ENCODE measurements around the gene UBE2L3.
"Not testable (repeated sequence)": the region's sequence is repeated elsewhere in the genome, so short reads cannot be mapped to it uniquely, and the experiment has no call there.

The UBE2L3 gene

DNA sequence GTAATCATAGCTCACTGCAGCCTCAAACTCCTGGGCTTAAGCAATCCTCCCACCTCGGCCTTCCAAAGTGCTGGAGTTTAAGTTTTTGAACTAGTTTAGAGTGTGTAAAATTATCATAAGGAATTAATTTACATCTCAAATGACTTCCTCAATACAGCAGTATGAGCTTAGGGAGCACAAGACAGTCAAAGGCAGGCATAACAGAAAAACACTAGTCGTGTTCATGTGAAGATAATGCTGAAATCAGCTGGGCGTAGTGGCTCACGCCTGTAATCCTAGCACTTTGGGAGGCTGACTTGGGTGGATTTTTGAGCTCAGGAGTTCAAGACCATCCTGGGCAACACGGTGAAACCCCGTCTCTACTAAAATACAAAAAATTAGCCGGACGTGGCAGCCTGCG, 36.5 kb downstream of the UBE2L3 start:
- peak in 1 of 2 donors; percentile 27 for DNase-seq

DNA sequence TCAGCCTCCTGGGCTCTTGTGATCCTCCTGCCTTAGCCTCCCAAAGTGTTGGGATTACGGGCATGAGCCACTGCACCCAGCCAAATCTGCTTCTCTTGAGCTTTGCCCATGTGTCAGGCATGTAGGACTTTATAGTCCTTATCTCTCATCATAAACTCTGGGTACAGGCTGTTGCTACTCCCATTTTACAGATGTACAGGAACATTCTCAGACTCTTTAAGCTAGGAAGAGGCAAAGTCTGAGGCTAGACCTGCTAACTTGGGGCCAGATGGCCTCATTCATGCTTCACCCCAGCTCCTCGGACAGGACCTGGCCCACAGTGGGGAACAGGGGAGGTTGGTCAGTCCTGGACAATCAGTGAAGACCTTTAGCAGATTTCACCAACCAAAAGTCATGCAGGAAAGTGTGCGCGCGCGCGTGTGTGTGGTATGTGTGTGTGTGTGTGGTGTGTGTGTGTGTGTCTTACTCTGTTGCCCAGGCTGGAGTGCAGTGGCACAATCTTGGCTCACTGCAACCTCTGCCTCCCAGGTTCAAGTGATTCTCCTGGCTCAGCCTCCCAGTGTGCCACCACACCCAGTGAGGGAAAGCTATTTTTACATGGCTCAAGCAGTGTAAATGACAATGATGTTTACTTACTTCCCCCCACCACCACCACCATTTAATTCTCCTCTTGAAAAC, 38.5 kb downstream of the UBE2L3 start:
- DNase-seq = no peak

DNA sequence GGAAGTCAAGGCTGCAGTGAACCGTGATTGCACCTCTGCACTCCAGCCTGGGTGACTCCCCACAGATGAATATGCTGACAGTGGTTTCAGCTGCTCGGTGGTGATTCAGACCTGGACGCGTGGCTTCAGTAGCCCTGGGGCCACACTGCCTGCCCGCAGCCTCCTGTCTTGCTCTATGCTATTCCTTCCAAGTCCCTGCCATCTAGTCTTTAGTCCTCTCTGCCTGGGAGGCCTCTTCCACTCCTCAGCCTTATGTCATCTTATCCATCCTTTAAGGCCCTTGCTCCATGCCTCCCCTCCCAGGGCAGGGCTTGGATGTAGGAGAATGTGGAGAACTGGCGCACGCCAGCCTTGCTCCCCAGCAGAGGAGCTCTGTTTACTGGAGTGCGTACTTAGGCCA, 39.3 kb downstream of the UBE2L3 start:
- no peak for DNase-seq

DNA sequence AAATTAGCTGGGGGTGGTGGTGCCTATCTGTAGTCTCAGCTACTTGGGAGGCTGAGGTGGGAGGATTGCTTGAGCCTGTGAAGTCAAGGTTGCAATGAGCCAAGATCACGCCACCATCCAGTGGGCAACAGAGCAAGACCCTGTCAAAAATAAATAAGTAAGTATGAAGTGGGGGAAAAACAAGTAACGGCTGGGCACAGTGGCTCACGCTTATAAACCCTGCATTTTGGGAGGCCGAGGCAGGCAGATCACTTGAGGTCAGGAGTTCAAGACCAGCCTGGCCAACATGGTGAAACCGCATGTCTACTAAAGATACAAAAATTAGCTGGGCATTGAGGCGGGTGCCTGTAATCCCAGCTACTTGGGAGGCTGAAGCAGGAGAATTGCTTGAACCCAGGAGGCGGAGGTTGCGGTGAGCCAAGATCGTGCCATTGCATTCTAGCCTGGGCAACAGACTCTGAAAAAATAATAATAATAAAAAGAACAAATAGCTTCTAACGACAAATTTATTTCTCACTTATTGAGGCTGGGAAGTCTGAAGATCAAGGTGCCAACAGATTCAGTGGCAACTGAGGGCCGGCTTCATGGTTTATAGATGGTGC, 42.1 kb downstream of the UBE2L3 start:
- DNase-seq = not testable (repeated sequence)

DNA sequence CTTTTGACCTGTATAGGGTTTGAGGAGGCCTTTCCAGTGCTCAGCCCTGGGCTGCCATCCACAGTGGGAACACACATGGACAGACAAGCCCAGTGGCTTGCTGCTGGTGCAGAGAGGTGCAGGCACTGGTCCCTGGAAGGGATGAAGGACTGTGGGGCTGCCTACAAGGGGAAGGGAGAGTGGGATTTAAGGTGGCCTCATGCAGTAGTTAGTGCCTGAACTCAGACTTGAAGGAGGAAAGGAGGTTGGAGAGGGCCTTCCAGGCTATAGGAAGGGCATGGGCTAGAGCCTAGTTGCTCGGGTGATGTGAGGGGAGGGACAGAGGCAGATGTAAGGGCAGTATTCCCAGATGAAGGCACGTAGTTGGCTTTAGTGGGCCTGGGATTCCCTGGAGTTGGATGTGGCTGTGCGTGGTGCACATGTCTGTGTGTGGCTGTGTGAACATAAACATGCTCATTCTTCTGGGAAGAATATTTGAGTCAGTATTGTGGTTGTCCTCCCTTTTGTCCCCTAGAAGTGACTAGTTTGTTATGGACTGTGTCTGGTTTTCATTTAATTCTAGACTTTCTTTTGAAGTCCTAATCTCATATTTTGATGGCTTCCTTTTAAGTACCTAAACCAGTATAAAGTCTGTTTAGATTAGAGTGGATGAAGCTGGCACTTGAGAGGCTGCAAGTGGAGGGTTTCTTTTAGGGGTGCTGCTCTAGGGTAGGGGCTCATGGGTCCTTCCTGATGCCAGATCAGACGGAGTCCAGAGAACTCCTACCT, 43.9 kb downstream of the UBE2L3 start:
- DNase-seq = no peak

DNA sequence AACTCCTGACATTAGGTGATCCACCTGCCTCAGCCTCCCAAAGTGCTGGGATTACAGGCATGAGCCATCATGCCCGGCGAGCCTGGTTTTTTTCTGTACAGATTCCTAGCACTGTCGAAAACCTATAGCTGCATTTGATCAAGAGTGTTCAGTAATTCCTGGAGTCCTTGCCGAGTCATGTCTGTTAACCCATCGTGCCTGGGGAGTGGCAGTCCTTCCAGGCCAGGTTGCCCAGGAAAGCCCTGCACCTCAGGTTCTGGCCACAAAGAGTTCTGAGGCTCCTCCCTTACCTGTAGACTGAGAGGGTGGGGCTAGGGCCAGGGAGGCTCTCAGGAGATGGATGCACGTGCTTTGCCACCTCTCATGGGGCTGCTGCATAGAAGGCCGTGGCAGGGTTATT, 45.3 kb downstream of the UBE2L3 start:
- no peak for DNase-seq

DNA sequence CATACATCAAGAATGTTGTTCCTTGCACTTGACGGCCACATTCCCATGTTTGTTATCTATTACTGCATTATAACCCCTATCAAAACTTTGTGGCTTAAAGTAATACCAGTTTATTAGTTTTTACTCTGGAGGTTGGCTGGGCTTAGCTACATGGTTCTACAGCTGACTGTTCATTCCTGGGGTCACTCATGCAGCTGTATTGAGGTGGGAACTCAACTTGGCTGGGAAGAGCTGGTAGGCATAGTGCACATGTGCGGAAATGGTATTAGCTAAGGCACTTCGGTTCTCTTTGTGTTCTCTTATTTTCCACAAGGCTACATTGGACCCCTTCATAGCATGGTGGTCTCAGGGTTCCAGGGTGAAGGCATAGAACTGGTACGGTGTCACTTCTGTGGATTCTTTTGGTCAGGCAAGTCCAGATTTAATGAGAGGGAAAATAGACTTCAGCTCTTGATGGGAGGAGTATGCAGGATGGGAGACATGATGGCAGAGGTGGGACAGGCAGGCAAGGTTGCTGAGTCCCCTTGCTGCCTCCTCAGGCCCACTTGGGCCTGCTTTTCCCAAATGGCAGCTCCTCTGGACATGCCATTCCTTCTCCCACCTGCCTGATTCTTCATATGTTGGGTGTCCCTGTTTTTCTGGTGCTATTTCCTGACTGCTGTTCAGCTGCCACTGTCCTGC, 46.2 kb downstream of the UBE2L3 start:
- no peak for DNase-seq

DNA sequence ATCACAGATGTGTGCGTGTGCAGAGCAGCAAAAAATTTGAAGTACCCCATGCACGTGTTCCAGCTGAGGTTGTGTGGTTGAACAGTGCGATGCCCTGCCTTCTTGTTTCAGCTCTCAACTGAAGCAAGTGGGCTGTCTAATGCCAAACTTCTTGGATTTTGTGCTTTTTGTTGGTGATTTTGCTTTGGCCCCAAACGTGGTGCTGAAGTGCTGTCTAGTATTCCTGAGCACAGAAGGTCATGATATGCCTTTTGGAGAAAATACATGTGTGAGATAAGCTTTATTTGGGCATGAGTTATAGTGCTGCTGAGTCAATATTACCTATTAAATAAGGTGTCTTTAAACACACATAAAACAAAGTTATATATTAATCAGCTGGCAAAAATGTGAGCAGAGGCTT, 48.2 kb downstream of the UBE2L3 start:
- no peak for DNase-seq

DNA sequence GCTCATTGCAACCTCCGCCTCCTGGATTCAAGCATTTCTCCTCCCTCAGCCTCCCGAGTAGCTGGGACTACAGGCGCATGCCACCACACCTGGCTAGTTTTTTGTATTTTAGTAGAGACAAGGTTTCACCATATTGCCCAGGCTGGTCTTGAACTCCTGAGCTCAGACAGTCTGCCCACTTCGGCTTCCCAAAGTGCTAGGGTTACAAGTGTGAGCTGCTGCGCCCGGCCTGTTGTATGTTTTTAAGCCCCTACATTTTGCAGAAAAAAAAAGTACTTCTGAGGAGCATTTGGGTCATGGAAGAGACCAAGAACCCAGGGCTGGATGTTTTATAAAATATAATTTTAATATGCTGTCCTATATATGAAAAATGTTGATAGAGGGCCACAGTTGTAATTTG, 49.8 kb downstream of the UBE2L3 start:
- DNase-seq = not testable (repeated sequence)

DNA sequence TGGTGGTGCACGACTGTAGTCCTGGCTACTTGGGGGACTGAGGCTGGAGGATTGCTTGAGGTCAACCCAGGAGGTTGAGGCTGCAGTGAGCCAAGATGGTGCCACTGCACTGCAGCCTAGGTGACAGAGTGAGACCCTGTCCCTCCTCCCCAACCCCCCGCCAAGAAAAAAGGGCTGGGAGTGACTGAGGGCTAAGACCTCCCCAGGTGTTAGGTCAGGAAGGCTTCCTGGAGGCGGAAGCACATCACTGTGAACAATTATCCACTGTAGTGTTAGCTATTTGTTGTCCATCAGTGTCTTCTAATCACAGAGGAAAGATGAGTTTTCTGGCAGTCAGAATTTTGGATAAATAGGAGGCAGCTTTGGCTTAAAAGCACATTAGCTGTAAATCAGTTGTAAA, 53.5 kb downstream of the UBE2L3 start:
- no peak for DNase-seq

DNA sequence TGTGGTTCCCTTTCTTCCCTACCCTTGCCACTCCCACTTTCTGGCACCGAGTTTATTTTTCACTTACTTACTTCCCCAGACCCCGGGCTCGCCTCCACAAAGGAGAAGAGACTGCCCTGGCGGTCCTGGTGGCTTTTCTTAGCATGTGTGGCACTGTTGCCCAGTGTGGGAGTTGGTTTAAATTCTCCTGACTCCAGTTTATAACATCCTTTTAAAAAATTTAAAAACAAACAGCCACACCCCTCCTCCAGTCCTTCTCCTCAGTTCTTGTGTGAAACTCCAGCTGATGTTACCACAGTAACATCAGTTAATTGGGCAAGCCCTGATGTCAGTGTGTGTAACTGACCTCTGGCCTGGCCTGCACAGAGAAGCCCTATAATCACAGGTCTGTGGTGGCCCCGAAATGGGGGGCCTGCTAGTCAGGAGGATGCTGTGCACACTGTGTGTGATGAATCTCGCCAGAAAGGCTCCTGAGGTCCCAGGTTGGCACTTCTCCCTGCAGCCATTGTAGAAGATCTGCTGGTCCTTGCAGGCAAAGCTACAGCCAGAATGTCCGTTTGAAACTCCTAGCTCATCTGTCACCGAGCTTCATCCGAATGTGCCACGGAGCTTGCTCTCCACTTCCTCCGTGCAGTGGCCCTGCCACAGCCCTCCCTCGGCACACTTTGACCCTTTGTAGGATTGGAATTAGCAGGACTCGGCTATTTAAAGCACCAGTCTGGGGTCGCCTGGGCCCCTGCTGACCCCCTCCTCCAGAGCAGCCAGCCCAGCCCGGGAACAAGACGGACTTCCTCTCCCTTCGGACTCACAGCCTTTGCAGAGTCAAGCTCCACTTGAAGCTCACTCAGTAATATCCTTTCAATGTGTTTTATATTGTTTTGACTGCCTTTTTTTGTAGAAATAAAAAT, 54.8 kb downstream of the UBE2L3 start:
- DNase-seq = peak; percentile 88 to 90

DNA sequence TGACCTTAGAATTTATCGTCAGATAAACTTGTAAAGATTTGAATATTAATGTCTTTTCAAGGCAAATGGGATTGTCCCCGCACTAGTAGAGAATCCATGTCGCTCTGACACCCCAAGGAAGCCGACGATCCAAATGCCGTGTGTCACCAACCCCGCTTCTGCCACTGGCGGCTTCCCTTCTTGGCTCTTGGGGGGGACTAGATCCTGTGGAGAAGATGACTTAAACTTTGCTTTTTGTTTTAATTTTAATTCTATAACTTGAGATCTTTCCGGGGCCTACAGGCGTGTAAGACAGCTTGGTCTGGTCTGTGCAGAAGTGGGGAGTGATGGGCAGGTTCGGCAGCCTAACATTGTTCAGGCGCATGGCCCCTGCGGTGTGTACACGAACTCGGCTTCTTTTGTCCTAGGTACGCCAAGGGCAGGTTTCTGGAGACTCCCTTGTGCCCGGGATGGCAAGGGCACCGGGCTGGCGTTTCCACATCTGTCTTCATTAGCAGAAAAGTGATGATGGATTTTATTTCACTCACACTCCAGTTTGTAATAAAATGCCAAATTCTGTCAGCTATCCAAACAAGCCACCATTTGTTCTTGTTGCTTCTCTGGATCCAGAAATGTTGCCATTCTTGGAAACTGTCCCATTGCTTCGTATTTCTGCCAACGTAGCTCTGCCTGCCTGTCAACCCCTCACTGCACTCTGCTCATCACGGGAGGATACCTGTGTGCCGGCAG, 55.6 kb downstream of the UBE2L3 start:
- no peak for DNase-seq

DNA sequence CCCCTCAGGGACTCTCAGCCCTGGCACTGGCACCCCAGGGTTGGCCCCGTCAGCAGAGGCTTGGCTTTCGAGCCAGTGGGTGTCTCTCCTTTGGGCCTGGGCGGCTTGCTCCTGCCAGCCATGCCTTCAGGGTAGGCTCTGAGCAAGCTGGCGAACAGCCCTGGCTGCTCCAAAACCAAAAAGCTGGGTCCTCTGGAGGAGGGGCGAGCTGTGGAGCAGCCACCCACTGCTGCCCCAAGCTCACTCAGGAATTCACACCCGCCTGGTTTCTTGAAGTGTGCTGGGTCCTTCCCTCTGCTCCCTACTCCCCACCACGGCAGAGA, 56.1 kb downstream of the UBE2L3 start:
- no peak for DNase-seq

DNA sequence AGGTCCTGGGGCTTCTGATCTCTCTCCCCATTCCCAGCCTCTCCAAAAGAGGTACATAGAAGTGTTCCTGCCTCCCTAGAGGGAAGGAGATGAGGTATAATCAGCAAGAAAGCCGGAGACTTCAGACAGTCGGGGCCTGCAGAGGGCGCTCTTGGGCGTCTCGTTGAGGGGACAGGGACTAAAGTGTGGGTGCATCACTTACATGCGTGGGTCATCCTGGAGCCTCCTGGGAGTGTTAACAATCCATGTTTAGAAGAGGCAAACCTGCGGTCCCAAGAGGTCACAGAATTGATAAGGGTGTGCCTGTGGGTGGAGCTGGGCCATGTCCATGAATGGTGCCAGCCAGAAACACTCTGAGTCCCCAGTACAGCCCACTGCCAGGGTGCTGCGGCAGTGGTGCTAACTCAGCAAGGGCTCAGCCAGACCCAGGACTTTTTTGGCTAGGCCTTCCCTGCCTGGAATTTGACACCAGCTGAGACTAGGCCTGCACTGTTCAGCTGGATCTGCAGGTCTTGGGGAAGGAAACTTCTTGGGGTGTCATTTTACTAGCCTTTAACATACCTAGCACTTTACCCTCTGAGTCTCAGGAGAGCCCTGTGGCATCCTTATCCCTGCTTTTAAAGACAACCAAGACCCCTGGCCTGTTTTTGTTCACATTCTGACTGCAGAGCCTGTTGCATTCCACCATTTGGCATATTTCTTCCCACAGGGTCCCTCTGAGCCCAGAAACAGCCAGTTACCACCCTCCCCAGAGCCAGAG, 56.8 kb downstream of the UBE2L3 start:
- DNase-seq = peak in 1 of 2 donors; percentile 35

DNA sequence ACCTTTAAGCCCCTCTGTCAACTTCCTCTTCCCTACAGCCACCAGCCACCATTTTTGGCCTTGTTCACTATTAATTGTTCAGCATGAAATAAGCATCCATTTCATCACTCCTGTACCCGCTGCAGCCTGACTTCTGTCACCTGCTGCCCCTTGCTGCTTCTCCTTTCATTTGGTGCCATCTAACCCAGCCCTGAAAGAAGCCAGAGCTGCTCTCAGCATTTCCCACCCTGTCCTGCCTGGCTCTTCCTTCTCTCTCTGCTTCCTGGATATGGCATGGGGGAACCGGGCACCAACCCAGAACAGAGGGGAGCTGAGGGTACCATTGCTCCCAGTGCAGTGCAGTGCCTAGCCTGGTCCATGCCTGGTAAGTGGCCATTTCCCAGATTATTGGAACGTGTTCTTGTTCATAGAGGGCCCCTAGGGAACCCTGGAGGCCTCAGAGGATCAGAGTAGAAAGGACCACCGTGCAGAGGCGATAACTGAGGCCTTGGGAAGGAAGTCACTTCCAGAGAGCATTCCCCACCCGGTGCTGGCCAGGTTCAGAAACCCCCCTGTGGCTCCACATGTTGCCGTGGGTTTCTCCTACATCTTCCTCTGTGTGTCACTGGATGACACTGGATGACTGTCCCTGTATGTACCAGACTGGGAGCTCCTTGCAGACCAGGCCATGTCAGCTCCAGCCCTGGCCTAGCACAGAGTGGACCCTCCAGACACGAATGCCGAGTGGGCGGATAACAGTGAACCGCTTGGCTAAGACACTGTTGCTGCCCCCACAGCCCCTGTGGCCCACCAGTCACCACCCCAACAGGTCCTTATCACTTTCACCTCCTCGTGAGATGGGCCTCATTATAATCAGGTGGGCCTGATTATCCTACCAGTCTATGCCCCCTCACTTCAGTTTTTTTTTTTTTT, 57.6 kb downstream of the UBE2L3 start:
- DNase-seq = peak in 1 of 2 donors; percentile 24

DNA sequence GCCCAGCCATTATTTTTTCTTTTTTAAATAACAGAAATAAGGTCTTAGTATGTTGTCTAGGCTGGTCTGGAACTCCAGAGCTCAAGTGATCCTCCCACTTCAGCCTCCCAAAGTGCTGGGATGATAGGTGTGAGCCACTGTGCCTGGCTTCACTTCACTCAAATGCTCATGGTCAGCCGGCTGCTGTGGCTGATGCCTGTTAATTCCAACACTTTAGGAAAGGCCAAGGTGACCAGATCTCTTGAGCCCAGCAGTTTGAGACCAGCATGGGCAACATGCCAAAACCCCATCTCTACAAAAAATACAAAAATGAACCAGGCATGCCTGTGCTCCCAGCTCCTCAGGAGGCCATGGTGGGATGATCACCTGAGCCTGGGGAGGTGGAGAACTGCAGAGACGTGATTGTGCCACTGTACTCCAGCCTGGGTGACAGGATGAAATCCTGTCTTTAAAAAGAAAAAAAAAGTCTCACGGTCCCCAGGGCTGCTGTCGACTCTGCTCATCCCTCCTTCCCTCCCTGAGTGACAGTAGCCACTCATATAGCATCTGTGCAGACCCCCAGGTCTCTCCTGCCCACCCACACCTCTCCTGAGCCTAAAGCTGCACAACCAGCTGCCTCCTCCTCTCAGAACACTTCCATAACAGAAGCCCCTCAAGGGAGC, 58.7 kb downstream of the UBE2L3 start:
- DNase-seq = no peak

DNA sequence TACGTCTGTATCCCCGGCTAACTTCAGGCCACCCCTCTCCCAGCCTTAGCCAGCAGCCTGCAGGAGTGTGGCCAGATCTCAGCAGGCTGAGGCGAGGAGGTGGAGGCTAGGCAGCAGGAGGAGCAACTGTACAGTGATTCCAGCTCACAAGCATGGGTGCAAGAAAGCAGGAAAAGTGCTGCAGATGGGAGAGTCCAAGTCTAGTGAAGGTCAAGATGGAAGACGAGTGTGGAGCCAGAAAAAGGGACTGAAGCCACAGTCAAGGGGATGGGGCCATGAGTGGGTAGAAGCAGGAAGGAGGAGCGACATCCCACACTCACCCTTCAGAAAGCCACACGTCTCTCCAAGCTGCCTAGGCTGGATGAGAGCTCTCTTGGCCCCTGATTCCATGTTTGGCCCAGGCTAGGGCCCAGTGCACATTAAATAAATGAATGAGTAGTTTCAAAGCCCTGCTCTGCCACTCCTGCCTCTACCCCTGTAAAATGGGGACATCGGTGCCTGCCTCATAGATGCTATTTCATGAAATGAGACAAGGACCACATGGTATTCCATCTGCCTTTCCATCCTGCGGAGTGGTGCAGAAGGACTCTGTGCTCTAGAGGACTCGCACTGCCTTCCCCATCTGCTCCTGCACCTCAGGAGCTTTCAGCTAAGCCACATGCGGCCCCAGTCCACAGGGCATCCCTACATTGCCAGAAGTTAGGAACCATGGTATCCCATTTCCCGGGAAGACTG, 59.4 kb downstream of the UBE2L3 start:
- no peak for DNase-seq

Data from inflammatory macrophage (primary cell).